HPDE6-E6E7 (cell line): Measurements from ENCODE around the gene ABRACL.
"Not testable (repeated sequence)": the region's sequence is repeated elsewhere in the genome, so short reads cannot be mapped to it uniquely, and the experiment has no call there.

Source experiments
- DNase-seq: peaks from one replicate; pipeline ENCODE4 v3.0.0; 2011; ENCODE audit warnings: missing footprints; ENCODE audit errors: extremely low spot score

Gene ABRACL

GRCh38 chr6:139011980-139012379 is 16.6 kb upstream of the ABRACL start:
- no peak for DNase-seq

- DNase-seq, result no peak
These were observed 15.3 kb upstream of the ABRACL start for GRCh38 chr6:139013185-139013800.

- DNase-seq, result no peak
These were observed 13.6 kb upstream of the ABRACL start for GRCh38 chr6:139014945-139015344.

GRCh38 chr6:139016337-139017213 is 12.0 kb upstream of the ABRACL start:
- no peak for DNase-seq

GRCh38 chr6:139017227-139017626 is 11.3 kb upstream of the ABRACL start:
- DNase-seq, result no peak

- DNase-seq, result no peak
These were observed 8.8 kb upstream of the ABRACL start for GRCh38 chr6:139019722-139020121.

GRCh38 chr6:139020689-139021088 is 7.9 kb upstream of the ABRACL start:
- no peak for DNase-seq

GRCh38 chr6:139025416-139025815 is 3.1 kb upstream of the ABRACL start:
- not testable (repeated sequence) for DNase-seq

GRCh38 chr6:139027620-139028182 is 844 bp upstream of the ABRACL start:
- no peak for DNase-seq

- DNase-seq, result peak; percentile 74
These were observed 309 bp upstream of the ABRACL start for GRCh38 chr6:139028215-139028657.

GRCh38 chr6:139029470-139030227 is 1.1 kb downstream of the ABRACL start:
- peak; percentile 33 for DNase-seq

GRCh38 chr6:139030228-139030963 is 1.9 kb downstream of the ABRACL start:
- no peak for DNase-seq

GRCh38 chr6:139037490-139037889 is 8.9 kb downstream of the ABRACL start:
- no peak for DNase-seq

- no peak for DNase-seq
These were observed 15.7 kb downstream of the ABRACL start for GRCh38 chr6:139044250-139044649.

GRCh38 chr6:139047677-139048076 is 19.1 kb downstream of the ABRACL start:
- no peak for DNase-seq

GRCh38 chr6:139048912-139049311 is 20.4 kb downstream of the ABRACL start:
- not testable (repeated sequence) for DNase-seq

- not testable (repeated sequence) for DNase-seq
These were observed 21.7 kb downstream of the ABRACL start for GRCh38 chr6:139050131-139050769.

GRCh38 chr6:139050770-139051313 is 22.3 kb downstream of the ABRACL start:
- no peak for DNase-seq

- DNase-seq, result no peak
These were observed 23.0 kb downstream of the ABRACL start for GRCh38 chr6:139051396-139052060.

- no peak for DNase-seq
These were observed 24.8 kb downstream of the ABRACL start for GRCh38 chr6:139053382-139053781.
